Fibroblast of upper back skin (primary cell): ENCODE data around the gene PTPRD.

Experiments used
- DNase-seq: peaks from one replicate; pipeline ENCODE4 v3.0.0-alpha.2; 2013

The PTPRD gene

GRCh38 chr9:8733131-8733954 lies 1879.5 kb downstream of the PTPRD start:
- peak; percentile 56 for DNase-seq

DNA sequence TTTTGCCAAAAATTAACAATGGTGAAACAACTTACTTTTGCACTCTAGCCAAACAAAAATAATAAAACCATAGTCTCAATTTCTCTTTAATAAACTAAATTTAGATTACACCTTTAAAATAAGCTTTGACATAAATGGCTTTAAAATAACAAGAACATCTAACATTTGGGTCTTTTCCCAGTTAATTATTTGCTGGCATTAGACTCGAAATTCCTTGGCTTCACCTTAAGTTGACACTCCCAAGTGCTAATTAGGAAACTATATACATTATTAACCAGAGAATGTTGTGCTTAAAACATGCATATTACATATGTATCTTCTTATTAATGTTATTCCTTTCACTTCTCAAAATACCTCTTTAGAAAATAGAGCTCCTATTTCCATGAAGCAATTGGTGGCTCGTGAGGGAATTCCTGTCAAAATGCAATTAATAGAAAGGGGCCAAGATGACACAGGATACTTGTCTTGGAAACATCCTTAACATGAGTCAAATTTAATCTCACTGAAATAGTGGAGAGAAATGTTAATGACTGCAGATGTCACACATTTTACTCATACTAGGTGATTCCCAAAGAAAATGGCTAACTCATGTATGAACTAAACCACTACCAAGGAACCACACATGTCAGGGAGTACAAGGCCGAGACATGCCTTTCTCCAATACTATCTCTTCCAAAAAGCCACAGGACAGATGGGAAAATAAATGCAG lies 1880.3 kb downstream of the PTPRD start:
- DNase-seq, result peak; percentile 36

GRCh38 chr9:8730618-8731017 lies 1882.2 kb downstream of the PTPRD start:
- DNase-seq, result peak; percentile 12

GRCh38 chr9:8728910-8729309 lies 1883.9 kb downstream of the PTPRD start:
- no peak for DNase-seq

- peak; percentile 17 for DNase-seq
Measured at GRCh38 chr9:8727191-8727590, 1885.6 kb downstream of the PTPRD start.

- no peak for DNase-seq
Measured at GRCh38 chr9:8726692-8727091, 1886.1 kb downstream of the PTPRD start.

GRCh38 chr9:8725635-8726034 lies 1887.2 kb downstream of the PTPRD start:
- peak; percentile 51 for DNase-seq

- DNase-seq, result peak; percentile 16
Measured at GRCh38 chr9:8724284-8725018, 1888.4 kb downstream of the PTPRD start.

GRCh38 chr9:8723195-8723594 lies 1889.6 kb downstream of the PTPRD start:
- peak; percentile 10 for DNase-seq

DNA sequence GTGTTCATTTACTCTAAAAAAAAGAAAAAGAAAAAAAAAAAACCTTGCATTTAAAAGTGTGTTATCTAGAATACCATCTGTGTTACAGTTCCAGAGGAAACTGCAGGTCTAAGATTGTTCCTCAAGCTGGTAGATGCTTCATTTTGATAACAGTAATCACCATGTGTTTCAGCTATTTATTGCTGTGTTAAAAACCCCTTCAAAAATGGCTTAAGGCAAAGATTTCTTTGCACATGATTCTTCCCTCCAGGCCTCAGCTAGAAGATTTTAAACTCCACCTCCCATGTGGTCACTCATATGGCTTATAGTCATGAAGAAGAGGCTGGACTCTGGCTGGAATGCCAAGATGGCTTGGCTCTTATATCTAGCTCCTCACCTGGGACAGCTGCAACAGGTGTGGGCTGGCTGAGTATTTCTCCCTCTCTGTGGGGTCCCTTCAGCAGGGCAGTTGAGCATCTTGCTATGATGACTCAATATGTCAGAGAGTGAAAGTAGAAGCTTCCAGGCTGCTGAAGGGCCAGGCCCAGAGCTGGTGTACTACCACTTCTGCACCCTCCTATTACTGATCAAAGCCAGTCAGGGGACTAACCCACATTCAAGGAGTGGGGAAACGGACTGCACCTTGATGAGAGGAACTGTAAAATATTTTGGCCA lies 1892.8 kb downstream of the PTPRD start:
- no peak for DNase-seq

GRCh38 chr9:8718121-8718725 lies 1894.6 kb downstream of the PTPRD start:
- DNase-seq, result peak; percentile 91

DNA sequence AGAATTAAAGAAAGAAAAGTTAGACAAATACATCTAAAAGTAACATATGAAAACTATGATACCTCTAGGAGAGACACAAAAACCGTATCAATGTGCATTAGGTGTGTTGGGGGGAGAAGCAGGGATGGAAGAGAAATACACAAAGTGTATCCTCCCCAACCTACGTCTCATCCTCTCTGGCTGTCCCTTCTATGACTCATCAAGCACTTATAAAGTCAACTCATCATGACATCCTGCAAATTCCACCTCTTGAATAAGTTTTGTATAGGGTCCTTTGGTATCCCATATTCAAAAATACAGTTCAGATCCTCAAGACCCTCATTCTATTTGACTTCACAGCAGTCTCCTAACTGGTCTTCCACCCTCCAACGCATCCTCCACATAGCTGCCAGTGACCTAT lies 1895.7 kb downstream of the PTPRD start:
- DNase-seq, result peak; percentile 24

- no peak for DNase-seq
Measured at GRCh38 chr9:8715788-8716187, 1897.0 kb downstream of the PTPRD start.

DNA sequence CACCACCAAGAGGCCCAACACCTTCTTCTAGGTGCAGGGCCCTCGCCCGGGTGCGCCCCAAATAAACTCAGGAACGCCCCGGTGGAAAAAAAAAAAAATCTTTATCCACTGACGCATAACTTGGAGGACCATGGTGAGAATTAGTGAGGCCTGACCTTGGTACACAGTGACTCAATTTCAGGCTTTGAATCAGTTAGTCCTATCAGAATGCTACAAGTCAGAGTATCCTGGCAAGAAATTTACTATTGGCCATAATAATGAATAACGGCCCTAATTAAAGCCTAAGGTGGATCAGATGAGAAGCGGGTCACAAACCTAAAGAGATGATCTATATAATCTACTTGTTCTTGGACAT lies 1899.0 kb downstream of the PTPRD start:
- DNase-seq, result no peak

DNA sequence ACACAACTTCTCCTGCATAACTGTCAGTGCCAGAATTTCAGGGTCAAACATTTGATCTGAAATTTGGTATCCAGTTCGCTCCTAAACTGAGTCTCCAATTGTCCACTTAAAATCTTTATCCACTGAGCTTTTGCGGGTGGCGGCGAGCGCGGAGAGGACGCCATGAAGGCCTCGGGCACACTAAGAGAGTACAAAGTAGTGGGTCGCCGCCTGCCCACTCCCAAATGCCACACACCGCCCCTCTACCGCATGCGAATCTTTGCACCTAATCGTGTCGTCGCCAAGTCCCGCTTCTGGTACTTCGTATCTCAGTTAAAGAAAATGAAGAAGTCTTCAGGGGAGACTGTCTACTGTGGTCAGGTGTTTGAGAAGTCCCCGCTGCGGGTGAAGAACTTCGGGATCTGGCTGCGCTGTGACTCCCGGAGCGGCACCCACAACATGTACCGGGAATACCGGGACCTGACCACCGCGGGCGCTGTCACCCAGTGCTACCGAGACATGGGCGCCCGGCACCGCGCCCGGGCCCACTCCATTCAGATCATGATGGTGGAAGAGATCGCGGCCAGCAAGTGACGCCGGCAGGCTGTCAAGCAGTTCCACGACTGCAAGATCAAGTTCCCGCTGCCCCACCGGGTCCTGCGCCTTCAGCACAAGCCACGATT lies 1899.5 kb downstream of the PTPRD start:
- no peak for DNase-seq

GRCh38 chr9:8709731-8710130 lies 1903.1 kb downstream of the PTPRD start:
- no peak for DNase-seq

GRCh38 chr9:8708728-8709127 lies 1904.1 kb downstream of the PTPRD start:
- no peak for DNase-seq

DNA sequence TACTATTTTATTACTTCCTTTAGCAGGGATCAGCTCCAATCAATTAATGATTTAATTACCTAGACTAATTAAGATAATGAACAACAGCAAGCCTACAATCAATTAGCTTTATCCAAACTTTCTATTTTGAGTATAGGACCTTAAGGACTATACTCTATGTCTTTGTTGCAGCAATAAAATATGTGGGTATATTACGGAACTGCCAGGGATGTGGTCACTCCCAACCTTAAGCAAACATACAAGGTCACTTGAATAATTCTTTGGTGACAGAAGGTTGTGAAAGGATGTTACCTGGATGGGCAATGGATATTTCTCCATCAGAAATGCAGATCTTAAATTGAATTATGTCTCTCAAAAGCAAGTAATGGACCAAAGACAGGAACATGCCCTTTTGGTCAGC lies 1905.8 kb downstream of the PTPRD start:
- no peak for DNase-seq

DNA sequence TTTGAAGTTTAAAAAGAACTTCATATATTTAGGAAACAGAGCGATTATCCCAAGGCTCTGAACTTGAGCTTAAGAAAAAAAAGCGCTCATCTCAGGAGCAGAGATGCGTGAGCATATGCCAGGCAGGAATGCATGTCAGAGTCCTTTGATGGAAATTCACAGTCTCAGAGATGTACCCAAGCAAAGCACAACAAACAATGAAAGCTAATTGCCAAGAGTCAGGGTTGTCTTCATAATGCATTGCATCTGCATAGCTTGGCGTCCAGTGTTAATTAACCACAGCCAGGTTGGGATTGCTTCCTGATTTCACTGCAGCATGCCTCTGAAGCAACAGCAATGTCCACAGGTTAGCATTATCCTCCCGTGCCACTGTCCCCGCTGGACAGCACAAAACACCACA lies 1906.3 kb downstream of the PTPRD start:
- no peak for DNase-seq

DNA sequence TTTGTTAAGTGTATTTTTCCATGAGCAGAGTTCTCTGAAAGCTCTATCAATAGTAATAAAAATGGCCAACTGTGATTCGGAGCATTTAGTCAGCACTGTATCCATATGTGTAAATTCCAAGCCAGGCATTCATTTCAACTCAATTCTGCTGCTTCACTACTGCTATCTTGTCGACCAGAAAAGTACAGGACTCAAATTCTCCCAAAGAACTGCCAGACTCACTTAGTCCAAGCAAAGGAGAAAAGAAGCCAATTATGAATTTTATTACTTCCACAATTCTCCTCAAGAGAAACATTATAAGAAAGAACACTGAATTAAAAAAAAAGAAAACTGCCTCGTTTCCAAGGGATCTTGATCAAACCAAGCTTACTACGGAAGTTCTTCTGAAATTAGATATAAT lies 1906.9 kb downstream of the PTPRD start:
- DNase-seq, result no peak

- DNase-seq, result no peak
Measured at GRCh38 chr9:8703904-8704303, 1908.9 kb downstream of the PTPRD start.

DNA sequence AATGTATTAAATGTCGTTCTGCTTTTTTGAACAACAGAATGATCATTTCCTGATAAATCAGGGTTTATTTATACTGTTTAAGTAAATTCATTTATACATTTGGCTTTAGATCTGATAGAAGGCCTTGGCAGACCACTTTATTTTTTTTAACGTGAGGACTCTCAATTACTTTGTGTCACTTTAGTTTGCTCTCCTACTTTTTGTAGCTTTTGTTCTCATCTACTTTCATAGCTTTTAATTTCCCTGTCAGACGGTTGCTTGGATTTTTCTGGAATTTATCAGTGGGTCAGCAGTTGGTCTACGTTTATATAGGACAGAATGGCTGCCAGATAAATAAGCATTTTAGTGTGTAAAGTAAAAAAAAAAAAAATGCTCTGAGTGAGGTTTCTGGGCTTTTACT lies 1910.9 kb downstream of the PTPRD start:
- no peak for DNase-seq
